ENCODE data around the gene KLHL13. TPM values are rescaled to one million over a fixed set of nuclear protein-coding genes. Genes with fewer than 3 reads are reported as not detected.

KLHL13 gene
- total and polyA plus RNA-seq, 2 of the 8 experiments (the other 6 are each of a cell fraction or from before 2014, with no cell fraction given), result 6.4 to 12.8 TPM

DNA sequence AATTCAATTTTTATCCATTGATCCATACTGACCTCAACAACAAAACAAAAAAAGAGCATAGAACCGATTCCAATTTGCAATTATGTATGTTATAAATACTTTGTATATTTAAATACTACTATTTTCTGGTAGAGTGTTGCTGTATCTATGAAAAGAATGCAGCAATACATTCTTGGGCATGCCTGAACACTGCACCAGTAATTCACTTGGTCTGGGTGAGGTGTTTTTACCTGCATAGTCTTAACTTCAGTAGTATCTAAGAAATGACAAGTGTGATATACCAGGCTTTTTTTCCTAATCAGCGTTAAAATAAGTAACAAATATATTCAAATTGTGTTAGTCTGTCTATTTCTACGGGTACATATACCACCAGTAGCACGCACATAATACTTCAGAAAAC is 120.2 kb downstream of the KLHL13 start:
- Histone ChIP-seq H2BK15ac (ENCODE audit: low read length) (no peak overlapping the region), H3K79me1 (ENCODE audit: low read depth, low read length) (no peaks in the 10 kb centered on the region), H3K23ac (ENCODE audit: insufficient read length) (no peak overlapping the region), H2BK5ac (ENCODE audit: low read depth, low read length) (no peak overlapping the region), H2AK5ac (ENCODE audit: low read depth, low read length) (no peak overlapping the region), H3K18ac (ENCODE audit: extremely low read depth, low read length) (no peak overlapping the region), H4K5ac (ENCODE audit: insufficient read length, low read depth, low read length) (no peak overlapping the region), H3K9me3 (ENCODE audit: insufficient read depth in 2 of 2, low read depth in 1 of 2, low read length in 1 of 2) (no peaks in the 10 kb centered on the region), H3K23me2 (ENCODE audit: low read depth, low read length) (no peaks in the 10 kb centered on the region), H3K4me2 (ENCODE audit: insufficient read depth in 1 of 2, low read depth in 2 of 2, low read length in 2 of 2) (no peak overlapping the region), H3K4me3 (ENCODE audit: extremely low read depth in 1 of 4, insufficient read depth in 2 of 4, low read depth in 3 of 4, low read length in 4 of 4) (no peak overlapping the region), H3K27me3 (replicated peaks in 1 of 4; ENCODE audit: control insufficient read depth in 3 of 4, extremely low read depth in 1 of 4, insufficient read depth in 3 of 4, low read length in 3 of 4) (no peaks in the 10 kb centered on the region), H2BK120ac (replicated peaks; ENCODE audit: low read depth, low read length) (no peak overlapping the region), H3K79me2 (ENCODE audit: control insufficient read depth in 1 of 2, insufficient read depth in 2 of 2, low read length in 2 of 2) (no peaks in the 10 kb centered on the region), H2BK20ac (ENCODE audit: low read length) (no peak overlapping the region), H3K56ac (replicated peaks; ENCODE audit: insufficient read length, low read depth, low read length) (no peak overlapping the region), H3K27ac (ENCODE audit: low read depth, low read length) (no peak overlapping the region), H2AFZ (ENCODE audit: low read length) (no peak overlapping the region), H3K4ac (replicated peaks; ENCODE audit: insufficient read length, low read depth, low read length) (no peak overlapping the region), H3K4me1 (replicated peaks in 1 of 4; ENCODE audit: control insufficient read depth in 3 of 4, insufficient read depth in 4 of 4, low read length in 3 of 4) (peaks cover 0 to 4% (median 0%) of the 10 kb centered on the region in 4 experiments; a peak in 1 of 7 replicates), H4K8ac (ENCODE audit: extremely low read depth, insufficient read depth, low read length) (no peak overlapping the region), H3K9ac (replicated peaks in 1 of 4; ENCODE audit: extremely low read depth in 1 of 4, low read depth in 3 of 4, low read length in 3 of 4) (no peak overlapping the region), H4K91ac (replicated peaks; ENCODE audit: insufficient read length, low read length) (no peak overlapping the region), H3K14ac (ENCODE audit: insufficient read length) (no peak overlapping the region), H2BK12ac (ENCODE audit: low read depth, low read length) (no peak overlapping the region), H4K20me1 (replicated peaks in 1 of 2; ENCODE audit: control insufficient read depth in 1 of 2, insufficient read depth in 2 of 2, low read length in 2 of 2) (no peaks in the 10 kb centered on the region), H3K36me3 (ENCODE audit: control insufficient read depth in 2 of 4, insufficient read depth in 4 of 4, low read length in 3 of 4) (no peaks in the 10 kb centered on the region)
- ChIA-PET POLR2A (ENCODE audit: partially characterized antibody) (no interaction called here), CTCF (ENCODE audit: partially characterized antibody) (interaction anchor here (0.6 to 3.1 kb wide), 6 partner anchors 11 to 1331 kb away, joined by 3 to 8 read pairs (median 3); no protein-coding TSS in a partner anchor)
- TF ChIP-seq MAFK (IDR thresholded peaks at IDR 0.05; ENCODE audit: low read depth, low read length) (no peak), FOSL1 (IDR thresholded peaks at IDR 0.05; ENCODE audit: insufficient read depth, low read depth, low read length) (no peak), EZH2 (IDR thresholded peaks at IDR 0.05; ENCODE audit: low read depth, low read length, severe bottlenecking) (no peak), BRCA1 (IDR thresholded peaks at IDR 0.05; ENCODE audit: low read depth, low read length) (no peak), PHF8 (conservative IDR thresholded peaks at IDR 0.05; ENCODE audit: low read depth, low read length) (no peak), CTCF (IDR thresholded peaks at IDR 0.05; ENCODE audit: control extremely low read depth in 1 of 3, insufficient read depth in 1 of 3, low read depth in 1 of 3, low read length in 3 of 3) (no peak), NANOG (IDR thresholded peaks at IDR 0.05; ENCODE audit: insufficient read depth, low read depth, low read length, poor library complexity, severe bottlenecking) (no peak), POU5F1 (IDR thresholded peaks at IDR 0.05; ENCODE audit: low read depth, low read length) (no peak), RBBP5 (IDR thresholded peaks at IDR 0.05; ENCODE audit: borderline replicate concordance, low read depth, low read length) (no peak)
- DNase-seq (ENCODE audit: low read depth in 1 of 2, low spot score in 2 of 2), result no peak
- no peak for FAIRE-seq
- WGBS, 2 experiments (ENCODE audit: extremely low coverage in 1 of 2, insufficient coverage in 1 of 2, insufficient read length in 1 of 2, insufficient replicate concordance in 2 of 2, low coverage in 1 of 2, low lambda C conversion rate in 2 of 2, missing lambda C conversion rate in 1 of 2), result 85% methylated on average over 4 of the region's 4 CpGs; no CpG with 5 or more reads in 1 of the 2 experiments

Measured in H1 (cell line).